GM10248 (cell line): ENCODE measurements around the gene GNRHR.

Experiments used
- CTCF ChIA-PET: fragments of 300-600 bp; sonication (Branson Sonifier 250); formaldehyde crosslinking; extraction: SDS; loops from one replicate; lab custom pipeline; 2021; ENCODE audit warnings: antibody characterized with exemption; lab: Yijun Ruan, JAX
- POLR2A ChIA-PET: fragments of 350-650 bp; sonication (Branson Sonifier 250); formaldehyde crosslinking; extraction: SDS; loops from one replicate; lab custom pipeline; 2020; ENCODE audit warnings: antibody characterized with exemption; lab: Yijun Ruan, JAX
- DNase-seq: peaks from one replicate; pipeline ENCODE4 v3.0.0; 2012; ENCODE audit errors: extremely low spot score
- TF ChIP-seq, protein P1 (sequence below): IDR thresholded peaks from 2 replicates; pipeline ENCODE4 v1.5.1; 2012; ENCODE audit warnings: mild to moderate bottlenecking, low read depth; ENCODE audit errors: extremely low read depth, missing control alignments, control extremely low read depth

Gene GNRHR

DNA sequence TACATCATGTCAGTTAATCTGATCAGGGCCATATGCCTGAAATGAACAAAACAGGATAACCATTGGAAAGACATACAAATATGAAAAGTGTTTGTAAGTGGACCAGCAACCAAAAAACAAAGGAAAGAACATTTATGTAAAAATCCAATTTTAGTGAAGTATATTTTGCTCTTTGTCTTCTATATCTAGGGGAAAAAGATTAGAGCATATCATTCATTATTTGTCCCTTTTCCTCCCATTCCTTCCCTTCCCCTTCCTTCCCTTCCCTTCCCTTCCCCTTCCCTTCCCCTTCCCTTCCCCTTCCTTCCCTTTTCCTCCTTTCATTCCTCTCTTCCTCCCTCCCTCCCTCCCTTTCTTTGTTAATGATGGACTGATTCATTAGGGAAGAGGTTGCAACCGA is 1.8 kb upstream of the GNRHR start:
- POLR2A ChIA-PET: no interaction called here
- TF ChIP-seq, protein P1, sequence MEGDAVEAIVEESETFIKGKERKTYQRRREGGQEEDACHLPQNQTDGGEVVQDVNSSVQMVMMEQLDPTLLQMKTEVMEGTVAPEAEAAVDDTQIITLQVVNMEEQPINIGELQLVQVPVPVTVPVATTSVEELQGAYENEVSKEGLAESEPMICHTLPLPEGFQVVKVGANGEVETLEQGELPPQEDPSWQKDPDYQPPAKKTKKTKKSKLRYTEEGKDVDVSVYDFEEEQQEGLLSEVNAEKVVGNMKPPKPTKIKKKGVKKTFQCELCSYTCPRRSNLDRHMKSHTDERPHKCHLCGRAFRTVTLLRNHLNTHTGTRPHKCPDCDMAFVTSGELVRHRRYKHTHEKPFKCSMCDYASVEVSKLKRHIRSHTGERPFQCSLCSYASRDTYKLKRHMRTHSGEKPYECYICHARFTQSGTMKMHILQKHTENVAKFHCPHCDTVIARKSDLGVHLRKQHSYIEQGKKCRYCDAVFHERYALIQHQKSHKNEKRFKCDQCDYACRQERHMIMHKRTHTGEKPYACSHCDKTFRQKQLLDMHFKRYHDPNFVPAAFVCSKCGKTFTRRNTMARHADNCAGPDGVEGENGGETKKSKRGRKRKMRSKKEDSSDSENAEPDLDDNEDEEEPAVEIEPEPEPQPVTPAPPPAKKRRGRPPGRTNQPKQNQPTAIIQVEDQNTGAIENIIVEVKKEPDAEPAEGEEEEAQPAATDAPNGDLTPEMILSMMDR: no peak
- DNase-seq: no peak
- CTCF ChIA-PET: interaction anchor here (0.8 to 3.1 kb wide), 4 partner anchors 9 to 30 kb away, joined by 3 to 26 read pairs (median 6); no protein-coding TSS in a partner anchor

DNA sequence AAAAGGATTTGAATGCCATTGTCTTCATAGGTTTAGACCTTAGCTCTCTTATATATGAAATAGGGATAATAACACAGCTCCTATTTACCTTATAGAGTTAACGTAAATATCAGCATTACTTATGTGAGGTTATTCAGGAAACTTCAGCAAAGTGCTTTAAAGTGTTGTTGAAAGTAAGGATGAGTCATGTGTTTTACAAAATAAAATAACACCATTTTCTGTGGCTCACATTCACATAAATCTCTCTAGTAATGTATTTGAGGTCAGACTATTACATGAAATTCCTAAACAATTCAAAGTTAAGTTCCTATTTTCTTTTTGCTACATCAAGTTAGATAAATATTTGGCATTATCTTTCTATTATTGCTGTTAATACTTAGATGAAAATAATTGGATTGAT is 2.9 kb downstream of the GNRHR start:
- ChIA-PET POLR2A (no interaction called here), CTCF (no interaction called here)
- TF ChIP-seq, protein P1: no peak
- no peak for DNase-seq

DNA sequence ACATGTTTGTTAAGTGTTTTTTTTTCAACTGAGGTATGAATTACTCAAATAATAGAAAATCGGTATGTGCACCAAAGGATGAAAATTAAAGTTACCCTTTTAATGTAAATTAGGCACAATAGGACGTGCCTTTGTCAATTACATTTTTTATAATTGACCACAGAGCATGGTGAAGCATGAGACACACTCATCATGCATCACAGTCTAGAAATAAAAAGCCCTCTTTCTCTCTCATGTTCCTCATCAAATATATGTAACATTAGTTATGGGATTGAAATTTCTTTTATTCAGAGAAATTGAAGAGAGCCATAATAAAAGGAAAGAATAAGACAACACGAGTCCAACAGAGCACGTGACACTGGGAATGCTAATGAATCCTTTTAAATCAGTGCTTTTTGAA is 3.5 kb downstream of the GNRHR start:
- ChIA-PET POLR2A (no interaction called here), CTCF (interaction anchor here (1.4 kb wide), 1 partner anchor 27 kb away, joined by 3 read pairs; no protein-coding TSS in a partner anchor)
- TF ChIP-seq, protein P1: no peak
- DNase-seq: no peak

DNA sequence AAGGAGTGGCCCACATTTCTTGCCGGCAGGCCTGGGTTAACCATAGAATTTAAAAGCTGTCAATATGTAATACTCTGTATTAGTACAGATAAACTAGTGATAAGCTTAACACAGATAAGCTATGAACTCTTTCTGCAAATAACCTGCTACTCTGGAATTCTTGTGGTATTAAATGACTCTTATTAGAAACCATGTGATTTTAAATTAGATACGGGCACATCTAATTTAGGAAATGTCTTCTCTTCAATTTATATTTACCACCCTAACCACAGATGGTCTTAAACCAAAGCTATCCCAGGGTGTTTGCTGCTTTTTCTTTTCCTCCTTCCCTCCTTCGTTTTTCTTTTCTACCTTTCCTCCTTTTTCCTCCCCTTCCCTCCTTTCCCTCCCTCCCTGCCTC is 4.9 kb downstream of the GNRHR start:
- DNase-seq: no peak
- TF ChIP-seq, protein P1: no peak
- POLR2A ChIA-PET: no interaction called here
- CTCF ChIA-PET: interaction anchor here (1.0 to 2.0 kb wide), 6 partner anchors 12 to 200 kb away, joined by 4 to 13 read pairs (median 4); no protein-coding TSS in a partner anchor

DNA sequence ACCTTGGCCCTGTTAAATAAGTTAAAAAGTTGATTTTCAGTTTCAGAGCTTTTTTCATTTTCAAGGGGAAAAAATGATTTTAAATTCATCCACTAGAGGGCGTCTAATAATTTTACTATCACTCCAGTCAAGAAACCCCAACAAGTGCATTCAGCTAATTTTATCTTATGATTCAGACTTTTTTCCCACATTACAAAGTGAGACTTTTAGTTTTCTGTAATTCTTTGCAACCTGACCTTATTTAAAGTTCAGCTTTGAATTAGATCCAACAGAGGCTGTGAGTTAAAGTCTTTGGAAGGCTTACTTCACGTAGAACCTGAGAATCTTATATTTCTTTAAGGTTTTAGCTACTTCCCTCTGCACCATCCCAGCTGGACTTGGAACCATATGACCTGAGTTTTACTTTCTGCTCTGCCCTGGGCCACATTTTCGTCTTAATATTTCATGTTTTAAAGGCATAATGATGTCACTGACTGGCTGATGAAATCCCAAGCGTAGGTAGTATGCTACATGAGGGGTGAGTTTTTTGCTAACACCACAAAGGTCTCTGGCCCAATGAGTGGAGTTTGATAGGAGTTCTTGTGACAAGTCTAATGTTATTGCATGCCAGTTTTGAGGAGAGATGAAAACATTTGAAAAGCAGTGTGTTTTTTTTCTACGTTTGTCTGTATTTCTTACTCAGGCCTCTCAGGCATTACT is 7.2 kb downstream of the GNRHR start:
- POLR2A ChIA-PET: no interaction called here
- DNase-seq: peak; percentile 20
- CTCF ChIA-PET: interaction anchor here (0.7 to 4.6 kb wide), 29 partner anchors 9 to 755 kb away, joined by 3 to 42 read pairs (median 3); partner anchors contain the start of gene UBA6
- TF ChIP-seq, protein P1: peak; percentile 42

DNA sequence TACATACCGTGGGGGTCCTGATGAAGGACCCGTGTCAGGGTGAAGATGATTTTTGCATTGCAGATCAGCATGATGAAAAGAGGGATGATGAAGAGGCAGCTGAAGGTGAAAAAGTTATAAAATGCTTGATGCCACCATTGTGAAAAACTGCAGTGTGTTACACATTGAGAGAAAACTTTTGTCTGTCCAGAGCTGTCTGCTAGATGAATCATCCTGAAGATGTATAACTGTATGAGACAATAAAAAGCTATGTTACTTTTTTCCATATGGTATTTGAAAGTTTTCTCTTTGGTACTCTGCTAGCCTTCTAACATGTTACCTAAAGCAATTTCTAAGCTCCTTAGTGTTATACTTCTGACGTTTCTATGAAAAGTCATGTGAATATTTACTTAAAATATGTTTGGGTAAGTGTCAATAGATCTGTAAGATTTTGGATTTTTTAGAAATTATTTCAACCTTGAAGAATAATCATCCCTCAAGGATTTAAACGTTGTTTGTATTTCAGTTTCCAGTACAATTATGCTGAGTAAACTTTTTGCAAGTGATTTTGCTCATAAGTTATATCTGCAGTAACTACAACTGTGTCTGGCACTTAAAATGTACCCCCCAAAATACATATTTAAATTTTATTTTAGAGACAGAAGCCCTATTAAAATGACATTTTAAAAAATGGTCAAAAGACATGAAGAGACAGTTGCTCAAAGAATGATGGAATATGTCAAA is 9.5 kb downstream of the GNRHR start:
- CTCF ChIA-PET: interaction anchor here (1.1 to 4.6 kb wide), 7 partner anchors 9 to 24 kb away, joined by 3 to 42 read pairs (median 20); partner anchors contain the start of gene GNRHR
- POLR2A ChIA-PET: no interaction called here
- TF ChIP-seq, protein P1: no peak
- no peak for DNase-seq
